ENCODE measurements around the gene LRRN2. TPM values are rescaled to one million over a fixed set of nuclear protein-coding genes. Genes with fewer than 3 reads are reported as not detected.

Gene LRRN2
- total RNA-seq, 1 experiment from 2014 or later: 5.3 TPM

DNA sequence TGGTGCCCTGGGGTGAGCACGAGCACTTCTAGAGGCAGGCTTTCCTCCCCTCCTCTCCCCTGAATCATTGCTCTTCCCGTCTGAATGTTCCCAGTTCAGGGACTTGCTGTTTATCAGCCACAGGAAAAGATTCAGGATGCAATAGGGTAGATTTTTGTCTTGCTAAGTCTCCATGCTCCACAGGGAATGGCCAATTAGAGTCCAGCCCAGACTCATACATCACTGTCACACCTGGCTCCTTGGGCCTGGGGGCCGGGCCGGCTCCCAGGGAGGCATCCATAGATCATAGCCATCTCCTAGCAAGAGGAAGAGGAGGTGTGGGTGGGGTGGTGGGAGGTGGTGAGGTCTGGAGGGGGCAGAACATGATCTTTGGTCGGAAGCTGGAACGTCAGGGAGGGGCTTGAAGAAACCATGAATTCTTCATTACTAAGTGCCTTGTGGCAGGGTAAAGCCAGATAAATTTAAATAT lies 83.4 kb downstream of the LRRN2 start:
- Mint-ChIP-seq H3K4me3 (no peak overlapping the region; the same call in 1 of the 2 replicates), H3K27ac (peak overlapping the region; percentile 76), H3K9me3 (peaks cover 8% of the 10 kb centered on the region), H3K4me1 (peaks cover 33% of the 10 kb centered on the region), H3K27me3 (ENCODE audit: low read depth) (peaks cover 5% of the 10 kb centered on the region), H3K36me3 (no peaks in the 10 kb centered on the region)
- peak; percentile 63 for ATAC-seq
- ChIA-PET CTCF (interaction anchor here (0.8 to 1.9 kb wide), 5 partner anchors 13 to 161 kb away, joined by 3 to 13 read pairs (median 3); no protein-coding TSS in a partner anchor), POLR2A (no interaction called here)
- TF ChIP-seq ZNF396 (CRISPR knock-in tag; IDR thresholded peaks at IDR 0.05; ENCODE audit: borderline replicate concordance): no peak
- TF ChIP-seq GTF2I (CRISPR knock-in tag; conservative IDR thresholded peaks at IDR 0.05): no peak
- TF ChIP-seq MYBL2 (CRISPR knock-in tag; IDR thresholded peaks at IDR 0.05): no peak
- no peak for TF ChIP-seq TCF7 (CRISPR knock-in tag; IDR thresholded peaks at IDR 0.05; ENCODE audit: low read depth)
- TF ChIP-seq, protein P1, sequence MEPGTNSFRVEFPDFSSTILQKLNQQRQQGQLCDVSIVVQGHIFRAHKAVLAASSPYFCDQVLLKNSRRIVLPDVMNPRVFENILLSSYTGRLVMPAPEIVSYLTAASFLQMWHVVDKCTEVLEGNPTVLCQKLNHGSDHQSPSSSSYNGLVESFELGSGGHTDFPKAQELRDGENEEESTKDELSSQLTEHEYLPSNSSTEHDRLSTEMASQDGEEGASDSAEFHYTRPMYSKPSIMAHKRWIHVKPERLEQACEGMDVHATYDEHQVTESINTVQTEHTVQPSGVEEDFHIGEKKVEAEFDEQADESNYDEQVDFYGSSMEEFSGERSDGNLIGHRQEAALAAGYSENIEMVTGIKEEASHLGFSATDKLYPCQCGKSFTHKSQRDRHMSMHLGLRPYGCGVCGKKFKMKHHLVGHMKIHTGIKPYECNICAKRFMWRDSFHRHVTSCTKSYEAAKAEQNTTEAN (CRISPR knock-in tag; IDR thresholded peaks at IDR 0.05): no peak
- TF ChIP-seq ESRRA (CRISPR knock-in tag; IDR thresholded peaks at IDR 0.05; ENCODE audit: borderline replicate concordance): no peak
- TF ChIP-seq, protein P2, sequence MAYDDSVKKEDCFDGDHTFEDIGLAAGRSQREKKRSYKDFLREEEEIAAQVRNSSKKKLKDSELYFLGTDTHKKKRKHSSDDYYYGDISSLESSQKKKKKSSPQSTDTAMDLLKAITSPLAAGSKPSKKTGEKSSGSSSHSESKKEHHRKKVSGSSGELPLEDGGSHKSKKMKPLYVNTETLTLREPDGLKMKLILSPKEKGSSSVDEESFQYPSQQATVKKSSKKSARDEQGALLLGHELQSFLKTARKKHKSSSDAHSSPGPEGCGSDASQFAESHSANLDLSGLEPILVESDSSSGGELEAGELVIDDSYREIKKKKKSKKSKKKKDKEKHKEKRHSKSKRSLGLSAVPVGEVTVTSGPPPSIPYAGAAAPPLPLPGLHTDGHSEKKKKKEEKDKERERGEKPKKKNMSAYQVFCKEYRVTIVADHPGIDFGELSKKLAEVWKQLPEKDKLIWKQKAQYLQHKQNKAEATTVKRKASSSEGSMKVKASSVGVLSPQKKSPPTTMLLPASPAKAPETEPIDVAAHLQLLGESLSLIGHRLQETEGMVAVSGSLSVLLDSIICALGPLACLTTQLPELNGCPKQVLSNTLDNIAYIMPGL (CRISPR knock-in tag; IDR thresholded peaks at IDR 0.05): no peak
- no peak for TF ChIP-seq SP1 (CRISPR knock-in tag; conservative IDR thresholded peaks at IDR 0.05)
- TF ChIP-seq, protein P3, sequence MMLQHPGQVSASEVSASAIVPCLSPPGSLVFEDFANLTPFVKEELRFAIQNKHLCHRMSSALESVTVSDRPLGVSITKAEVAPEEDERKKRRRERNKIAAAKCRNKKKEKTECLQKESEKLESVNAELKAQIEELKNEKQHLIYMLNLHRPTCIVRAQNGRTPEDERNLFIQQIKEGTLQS (CRISPR knock-in tag; conservative IDR thresholded peaks at IDR 0.05): no peak
- no peak for TF ChIP-seq NFE2L1 (CRISPR knock-in tag; IDR thresholded peaks at IDR 0.05)
- TF ChIP-seq SOX15 (CRISPR knock-in tag; IDR thresholded peaks at IDR 0.05): no peak
- no peak for TF ChIP-seq ETV6 (CRISPR knock-in tag; IDR thresholded peaks at IDR 0.05)
- no peak for TF ChIP-seq FOXP1 (CRISPR knock-in tag; IDR thresholded peaks at IDR 0.05; ENCODE audit: borderline replicate concordance)
- TF ChIP-seq, protein P4, sequence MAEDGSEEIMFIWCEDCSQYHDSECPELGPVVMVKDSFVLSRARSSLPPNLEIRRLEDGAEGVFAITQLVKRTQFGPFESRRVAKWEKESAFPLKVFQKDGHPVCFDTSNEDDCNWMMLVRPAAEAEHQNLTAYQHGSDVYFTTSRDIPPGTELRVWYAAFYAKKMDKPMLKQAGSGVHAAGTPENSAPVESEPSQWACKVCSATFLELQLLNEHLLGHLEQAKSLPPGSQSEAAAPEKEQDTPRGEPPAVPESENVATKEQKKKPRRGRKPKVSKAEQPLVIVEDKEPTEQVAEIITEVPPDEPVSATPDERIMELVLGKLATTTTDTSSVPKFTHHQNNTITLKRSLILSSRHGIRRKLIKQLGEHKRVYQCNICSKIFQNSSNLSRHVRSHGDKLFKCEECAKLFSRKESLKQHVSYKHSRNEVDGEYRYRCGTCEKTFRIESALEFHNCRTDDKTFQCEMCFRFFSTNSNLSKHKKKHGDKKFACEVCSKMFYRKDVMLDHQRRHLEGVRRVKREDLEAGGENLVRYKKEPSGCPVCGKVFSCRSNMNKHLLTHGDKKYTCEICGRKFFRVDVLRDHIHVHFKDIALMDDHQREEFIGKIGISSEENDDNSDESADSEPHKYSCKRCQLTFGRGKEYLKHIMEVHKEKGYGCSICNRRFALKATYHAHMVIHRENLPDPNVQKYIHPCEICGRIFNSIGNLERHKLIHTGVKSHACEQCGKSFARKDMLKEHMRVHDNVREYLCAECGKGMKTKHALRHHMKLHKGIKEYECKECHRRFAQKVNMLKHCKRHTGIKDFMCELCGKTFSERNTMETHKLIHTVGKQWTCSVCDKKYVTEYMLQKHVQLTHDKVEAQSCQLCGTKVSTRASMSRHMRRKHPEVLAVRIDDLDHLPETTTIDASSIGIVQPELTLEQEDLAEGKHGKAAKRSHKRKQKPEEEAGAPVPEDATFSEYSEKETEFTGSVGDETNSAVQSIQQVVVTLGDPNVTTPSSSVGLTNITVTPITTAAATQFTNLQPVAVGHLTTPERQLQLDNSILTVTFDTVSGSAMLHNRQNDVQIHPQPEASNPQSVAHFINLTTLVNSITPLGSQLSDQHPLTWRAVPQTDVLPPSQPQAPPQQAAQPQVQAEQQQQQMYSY (CRISPR knock-in tag; IDR thresholded peaks at IDR 0.05): no peak
- no peak for DNase-seq (ENCODE audit: low spot score)

DNA sequence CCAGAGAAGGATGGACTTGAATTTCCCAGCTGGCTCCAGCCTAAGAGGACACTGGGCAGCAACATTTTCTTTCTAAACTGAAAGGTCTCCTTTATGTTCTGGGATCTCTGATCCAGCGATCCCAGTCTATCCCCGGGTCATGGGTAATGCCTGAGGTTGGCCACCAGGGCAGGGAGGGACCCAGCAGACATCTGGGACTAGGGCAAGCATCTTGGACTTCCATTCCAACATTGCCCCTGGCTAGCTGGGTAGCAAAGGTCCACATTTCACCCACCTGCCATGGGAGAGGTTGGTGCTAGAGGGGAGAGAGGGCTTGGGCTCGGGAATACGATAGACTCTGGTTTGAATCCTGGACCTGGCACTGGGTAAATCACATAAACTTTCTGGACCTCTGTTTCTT lies 84.6 kb downstream of the LRRN2 start:
- H3K4me1 Mint-ChIP-seq: peaks cover 33% of the 10 kb centered on the region
- ChIA-PET POLR2A (interaction anchor here (0.6 kb wide), 1 partner anchor 16 kb away, joined by 3 read pairs; no protein-coding TSS in a partner anchor), CTCF (interaction anchor here (0.6 to 2.6 kb wide), 5 partner anchors 12 to 206 kb away, joined by 3 to 13 read pairs (median 6); no protein-coding TSS in a partner anchor)
- H3K9me3 Mint-ChIP-seq: peaks cover 8% of the 10 kb centered on the region
- no peak overlapping the region for H3K4me3 Mint-ChIP-seq
- DNase-seq (ENCODE audit: low spot score) (peak; percentile 45), ATAC-seq (peak; percentile 82)
- no peak overlapping the region for H3K27ac Mint-ChIP-seq
- H3K27me3 Mint-ChIP-seq (ENCODE audit: low read depth): peaks cover 5% of the 10 kb centered on the region
- H3K36me3 Mint-ChIP-seq: no peaks in the 10 kb centered on the region
- TF ChIP-seq, protein P5, sequence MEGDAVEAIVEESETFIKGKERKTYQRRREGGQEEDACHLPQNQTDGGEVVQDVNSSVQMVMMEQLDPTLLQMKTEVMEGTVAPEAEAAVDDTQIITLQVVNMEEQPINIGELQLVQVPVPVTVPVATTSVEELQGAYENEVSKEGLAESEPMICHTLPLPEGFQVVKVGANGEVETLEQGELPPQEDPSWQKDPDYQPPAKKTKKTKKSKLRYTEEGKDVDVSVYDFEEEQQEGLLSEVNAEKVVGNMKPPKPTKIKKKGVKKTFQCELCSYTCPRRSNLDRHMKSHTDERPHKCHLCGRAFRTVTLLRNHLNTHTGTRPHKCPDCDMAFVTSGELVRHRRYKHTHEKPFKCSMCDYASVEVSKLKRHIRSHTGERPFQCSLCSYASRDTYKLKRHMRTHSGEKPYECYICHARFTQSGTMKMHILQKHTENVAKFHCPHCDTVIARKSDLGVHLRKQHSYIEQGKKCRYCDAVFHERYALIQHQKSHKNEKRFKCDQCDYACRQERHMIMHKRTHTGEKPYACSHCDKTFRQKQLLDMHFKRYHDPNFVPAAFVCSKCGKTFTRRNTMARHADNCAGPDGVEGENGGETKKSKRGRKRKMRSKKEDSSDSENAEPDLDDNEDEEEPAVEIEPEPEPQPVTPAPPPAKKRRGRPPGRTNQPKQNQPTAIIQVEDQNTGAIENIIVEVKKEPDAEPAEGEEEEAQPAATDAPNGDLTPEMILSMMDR (IDR thresholded peaks at IDR 0.05): peak; percentile 30; the same call in 1 of the 2 replicates
- TF ChIP-seq, protein P6, sequence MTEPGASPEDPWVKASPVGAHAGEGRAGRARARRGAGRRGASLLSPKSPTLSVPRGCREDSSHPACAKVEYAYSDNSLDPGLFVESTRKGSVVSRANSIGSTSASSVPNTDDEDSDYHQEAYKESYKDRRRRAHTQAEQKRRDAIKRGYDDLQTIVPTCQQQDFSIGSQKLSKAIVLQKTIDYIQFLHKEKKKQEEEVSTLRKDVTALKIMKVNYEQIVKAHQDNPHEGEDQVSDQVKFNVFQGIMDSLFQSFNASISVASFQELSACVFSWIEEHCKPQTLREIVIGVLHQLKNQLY (CRISPR knock-in tag; IDR thresholded peaks at IDR 0.05): no peak

Measured in WTC11 (cell line).